NCI-H1436 treated with DMSO at 0.1 percent for 48 hours (cell line): ENCODE data around the gene CCDC179.

Experiments
- DNase-seq: peaks from one replicate; lab custom pipeline; 2025; lab: John Stamatoyannopoulos, UW

Gene CCDC179

DNA sequence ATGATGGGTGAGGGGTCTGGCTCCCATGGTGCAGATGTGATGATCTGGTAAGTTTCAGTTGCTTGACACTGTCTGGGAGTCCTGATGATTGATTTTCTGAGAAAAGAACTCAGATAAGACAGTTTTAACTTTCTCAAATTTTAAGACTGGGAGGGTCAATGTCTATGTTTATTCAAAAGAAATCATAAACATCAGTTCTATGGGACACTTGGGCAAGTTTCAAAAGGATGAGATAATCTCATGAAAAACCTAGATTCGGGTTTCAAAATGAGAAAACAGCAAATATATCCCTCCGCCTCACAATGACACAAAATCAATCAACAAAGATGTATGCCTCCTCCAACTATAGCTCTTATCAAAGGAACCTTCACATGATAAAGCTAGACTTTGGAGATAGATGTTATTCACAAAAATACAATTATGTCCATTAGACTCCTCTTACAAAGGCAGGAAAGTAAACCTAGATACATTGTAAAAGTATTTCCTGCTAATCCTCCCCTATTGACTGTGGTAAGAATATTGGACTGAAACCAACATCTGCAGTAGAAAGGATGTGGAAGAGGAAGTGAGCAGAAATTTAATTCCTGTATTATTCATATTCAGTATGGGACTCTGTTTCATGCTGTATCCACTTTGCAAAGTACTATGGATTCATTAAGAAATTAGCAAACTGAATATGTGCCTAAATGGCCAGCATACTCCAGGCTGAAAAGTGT, 52.3 kb downstream of the CCDC179 start:
- no peak for DNase-seq

DNA sequence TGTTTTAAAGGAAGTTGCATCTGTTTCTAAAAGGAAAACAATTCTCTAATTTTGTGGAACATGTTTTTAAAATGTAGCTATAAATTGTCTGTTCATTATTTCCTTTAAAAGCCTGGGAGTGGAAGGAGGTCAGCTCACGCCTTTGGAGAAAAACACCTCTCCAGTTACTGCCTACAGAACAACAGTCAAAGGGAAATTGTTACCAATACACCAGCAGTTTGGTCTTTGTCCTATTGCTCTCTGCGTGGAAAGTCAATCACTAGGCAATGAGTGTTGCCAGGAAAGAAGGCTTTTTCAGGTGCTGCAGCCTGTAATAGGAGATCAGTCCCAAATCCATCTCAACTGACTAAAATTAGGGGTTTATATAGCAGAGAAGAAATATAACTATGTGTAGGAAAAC, 52.9 kb downstream of the CCDC179 start:
- no peak for DNase-seq

DNA sequence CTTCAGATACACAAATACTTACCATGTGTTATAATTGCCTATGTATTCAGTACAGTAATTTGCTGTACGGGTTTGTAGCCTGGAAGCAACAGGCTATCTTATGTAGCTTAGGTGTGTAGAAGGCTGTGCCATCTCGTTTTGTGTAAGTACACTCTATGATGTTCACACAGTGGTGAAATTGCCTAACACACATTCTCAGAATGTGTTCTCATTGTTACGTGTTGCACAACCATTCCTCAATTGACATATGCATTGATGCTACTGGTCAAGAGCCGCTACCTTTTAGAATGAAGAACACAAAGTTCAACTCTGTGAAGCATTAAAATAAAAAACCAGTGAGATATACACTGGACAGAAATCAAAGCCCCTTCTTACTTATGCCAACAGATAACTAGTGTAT, 57.4 kb downstream of the CCDC179 start:
- no peak for DNase-seq

DNA sequence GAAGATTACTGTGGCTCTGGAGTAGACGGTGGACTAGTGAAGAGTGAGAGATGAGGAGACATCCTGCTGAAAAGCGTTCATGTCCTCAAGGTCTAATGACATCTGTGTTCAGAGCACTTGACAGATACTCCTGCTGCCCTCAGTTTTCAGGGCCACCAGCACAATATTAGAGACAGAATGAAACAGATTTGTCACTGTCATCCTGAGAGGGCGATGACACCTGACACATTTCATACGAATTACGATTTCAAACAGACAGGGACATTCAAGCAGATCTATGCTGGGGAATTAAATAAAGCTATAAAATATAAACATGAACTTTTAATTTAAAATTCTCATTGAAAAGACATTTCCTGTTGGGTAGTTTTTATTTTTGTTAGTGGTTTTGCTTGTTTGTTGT, 59.8 kb downstream of the CCDC179 start:
- no peak for DNase-seq

- no peak for DNase-seq
These were observed 61.4 kb downstream of the CCDC179 start for GRCh38 chr11:22798901-22799300.

DNA sequence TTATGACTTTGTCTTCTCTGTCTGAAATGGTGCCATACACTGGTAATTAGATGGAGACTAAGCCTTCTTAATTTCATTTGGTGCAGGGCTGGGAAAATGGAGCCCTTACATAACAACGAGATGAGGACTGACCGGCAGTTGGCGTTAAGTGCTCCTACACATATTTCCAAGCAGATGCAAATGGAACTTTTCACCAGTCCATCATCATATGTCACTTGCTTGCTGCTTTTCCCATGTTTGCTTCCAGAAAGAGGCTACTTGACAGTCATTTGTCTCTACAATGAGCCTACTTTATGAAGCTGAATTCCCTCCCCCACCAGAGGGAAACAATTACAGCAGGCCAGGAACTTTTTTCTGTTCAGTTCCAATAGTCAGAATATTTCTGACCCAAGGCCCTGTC, 63.2 kb downstream of the CCDC179 start:
- DNase-seq, result no peak
